ENCODE data around the gene PGC. TPM values are rescaled to one million over a fixed set of nuclear protein-coding genes. Genes with fewer than 3 reads are reported as not detected.
A peak's percentile ranks its signal among the peaks of the same experiment; 100 is the strongest.

Gene PGC
- total RNA-seq, 1 experiment from 2014 or later = not detected

DNA sequence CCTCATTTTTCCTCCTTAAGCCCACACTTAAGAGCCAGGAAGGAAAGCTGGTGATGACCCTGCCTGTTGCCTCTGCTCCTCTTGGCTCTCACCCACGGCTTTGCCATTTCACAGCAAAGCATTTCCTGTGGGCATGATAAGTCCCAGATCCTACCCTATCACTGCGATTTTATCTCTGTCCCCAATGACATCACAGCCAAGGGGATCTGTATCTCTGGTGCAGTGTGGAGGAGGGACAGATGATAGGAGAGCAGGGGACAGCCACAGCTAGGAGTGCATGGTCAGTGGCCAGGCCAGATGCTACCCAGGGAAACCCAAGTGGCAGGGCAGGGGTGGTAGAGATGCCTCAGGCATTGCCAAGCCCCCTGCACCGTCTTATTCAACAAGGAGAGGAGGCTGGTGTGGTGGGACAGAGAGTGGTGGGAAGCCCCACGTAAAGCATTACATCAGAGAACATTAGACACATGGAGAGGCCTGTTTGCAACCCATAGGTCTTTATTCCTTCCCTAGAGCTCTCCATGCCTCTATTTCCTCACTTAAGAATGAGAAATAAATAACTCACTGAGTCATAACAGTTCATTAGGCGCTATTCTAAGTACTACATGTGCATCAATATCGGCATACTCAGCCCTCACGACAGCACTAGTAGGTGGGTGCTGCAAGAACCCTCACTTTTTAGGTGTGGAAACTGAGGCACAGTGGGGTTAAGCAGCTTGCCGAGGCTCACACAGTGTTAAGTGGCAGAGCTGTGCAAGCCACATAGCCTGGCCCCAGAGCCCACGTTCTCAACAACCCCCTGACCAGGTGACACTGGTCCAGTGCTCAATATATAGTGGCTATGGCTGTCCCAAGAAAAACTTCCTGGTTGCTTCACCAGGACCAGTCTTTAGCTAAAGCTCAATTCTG is 16.4 kb downstream of the PGC start:
- DNase-seq (ENCODE audit: low read depth) = peak; percentile 84

DNA sequence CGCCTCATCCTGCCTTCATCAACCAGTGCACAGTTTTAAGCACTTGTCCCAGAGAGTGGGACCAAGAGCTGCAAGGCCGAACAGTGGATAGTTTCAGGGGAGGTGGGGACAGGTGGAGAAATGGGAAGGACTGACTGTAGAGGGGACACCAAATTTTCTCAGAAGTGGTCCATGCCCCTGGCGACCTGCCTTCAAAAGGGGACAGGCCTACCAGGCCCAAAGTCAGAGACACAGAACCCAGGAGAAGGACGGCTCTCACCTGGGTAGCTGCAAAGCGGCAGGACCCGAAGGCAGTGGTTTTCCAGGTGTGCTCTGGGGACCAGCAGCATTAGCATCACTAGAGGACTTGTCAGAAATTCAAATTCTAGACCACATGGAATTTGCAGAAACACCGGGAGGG is 17.6 kb downstream of the PGC start:
- DNase-seq (ENCODE audit: low read depth) = no peak

DNA sequence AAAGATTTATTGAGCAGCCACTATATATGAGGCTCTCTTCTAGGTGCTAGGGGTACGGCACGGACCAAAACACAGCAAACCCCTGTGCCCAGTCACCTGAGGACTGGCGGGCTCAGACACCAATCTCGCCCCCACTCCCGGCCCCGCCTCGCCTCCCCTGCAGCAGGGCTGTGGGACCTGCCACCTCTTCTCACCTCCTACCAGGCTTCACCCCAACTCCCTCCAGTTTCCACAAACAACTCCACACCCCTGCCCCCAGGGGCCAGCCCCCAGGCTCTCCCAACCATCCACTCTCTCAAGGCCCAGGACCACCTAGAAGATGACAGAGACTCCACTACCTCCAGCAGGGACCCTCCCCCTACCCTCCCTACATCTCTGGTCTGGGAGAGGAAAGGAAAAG is 18.2 kb downstream of the PGC start:
- DNase-seq (ENCODE audit: low read depth) = no peak

DNA sequence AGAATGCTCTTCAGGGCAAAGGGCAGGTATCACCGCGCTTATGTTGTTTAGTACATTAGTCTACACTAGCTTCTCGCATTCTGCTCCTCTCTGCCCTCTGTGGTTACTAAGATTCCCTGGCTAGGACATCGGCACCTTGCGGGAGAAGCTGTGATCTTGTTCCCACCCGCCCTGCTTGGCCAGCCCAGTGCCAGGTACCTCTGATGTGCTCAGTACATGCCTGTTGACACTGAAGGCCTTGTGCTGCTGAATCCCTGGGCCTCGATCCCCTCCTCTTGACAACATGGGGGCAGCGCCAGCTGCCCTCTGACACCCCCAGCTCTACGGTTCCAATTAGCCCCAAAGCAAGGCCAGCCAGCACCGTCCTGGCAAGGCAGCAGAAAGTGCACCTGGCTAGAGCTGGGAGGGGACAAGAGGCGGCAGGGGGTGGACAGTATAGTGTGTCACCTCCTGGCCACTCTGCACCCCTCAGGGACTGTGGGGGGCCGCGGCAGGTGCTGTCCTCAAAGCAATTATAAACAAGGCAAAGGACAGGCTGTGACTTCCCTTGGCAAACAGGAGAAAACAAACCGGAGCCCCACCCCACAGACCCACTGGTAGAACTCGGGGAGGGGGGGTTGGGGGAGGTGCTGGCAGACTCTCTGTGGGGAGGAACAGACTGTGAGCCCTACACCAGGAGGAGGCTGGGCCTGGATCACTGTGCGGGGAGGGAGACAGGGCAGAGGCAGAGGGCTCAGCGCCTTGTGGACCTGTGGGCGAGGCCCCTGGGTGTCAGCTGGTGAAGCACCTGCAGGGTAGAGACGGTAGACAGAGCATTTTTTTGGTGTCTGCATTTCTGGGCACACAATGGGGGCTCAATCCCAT is 18.9 kb downstream of the PGC start:
- no peak for DNase-seq (ENCODE audit: low read depth)

DNA sequence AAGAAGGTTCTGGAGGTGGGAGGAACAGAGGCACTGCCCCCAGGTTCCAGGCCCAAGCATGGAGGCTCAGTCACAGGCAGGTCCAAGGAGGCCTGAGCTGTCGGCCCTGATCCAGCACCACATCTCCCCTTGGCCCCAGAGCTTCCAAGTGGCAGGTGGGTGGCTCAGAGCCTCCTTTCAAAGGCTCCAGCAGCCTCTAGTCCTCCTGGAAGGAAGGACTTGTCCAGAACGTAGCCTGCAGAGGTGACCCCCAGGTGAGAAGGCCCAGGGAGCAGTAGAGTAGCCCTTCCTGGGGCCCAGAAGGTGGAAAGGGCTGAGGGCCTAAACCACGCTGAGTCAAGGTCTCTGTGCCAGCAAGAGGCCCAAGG is 19.5 kb downstream of the PGC start:
- DNase-seq (ENCODE audit: low read depth) = no peak

DNA sequence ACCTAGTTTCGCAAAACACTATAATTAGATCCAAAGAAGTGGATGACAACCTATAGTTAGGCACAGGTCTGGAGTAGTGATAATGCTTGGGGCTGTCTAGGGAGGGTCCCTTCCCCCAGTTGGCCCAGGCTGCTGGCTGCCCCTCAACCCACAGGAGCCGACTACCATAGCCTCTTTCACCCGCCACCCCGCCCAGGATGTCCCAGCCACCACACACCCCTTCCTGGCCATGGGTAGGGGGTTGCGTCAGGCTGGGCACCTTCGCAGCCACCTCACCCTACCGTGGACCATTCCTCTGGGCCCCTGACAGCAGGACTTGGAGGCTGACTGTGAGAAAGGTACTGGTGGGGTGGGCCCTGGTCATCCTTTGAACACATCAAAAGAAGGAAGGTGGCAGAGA is 20.3 kb downstream of the PGC start:
- no peak for DNase-seq (ENCODE audit: low read depth)

DNA sequence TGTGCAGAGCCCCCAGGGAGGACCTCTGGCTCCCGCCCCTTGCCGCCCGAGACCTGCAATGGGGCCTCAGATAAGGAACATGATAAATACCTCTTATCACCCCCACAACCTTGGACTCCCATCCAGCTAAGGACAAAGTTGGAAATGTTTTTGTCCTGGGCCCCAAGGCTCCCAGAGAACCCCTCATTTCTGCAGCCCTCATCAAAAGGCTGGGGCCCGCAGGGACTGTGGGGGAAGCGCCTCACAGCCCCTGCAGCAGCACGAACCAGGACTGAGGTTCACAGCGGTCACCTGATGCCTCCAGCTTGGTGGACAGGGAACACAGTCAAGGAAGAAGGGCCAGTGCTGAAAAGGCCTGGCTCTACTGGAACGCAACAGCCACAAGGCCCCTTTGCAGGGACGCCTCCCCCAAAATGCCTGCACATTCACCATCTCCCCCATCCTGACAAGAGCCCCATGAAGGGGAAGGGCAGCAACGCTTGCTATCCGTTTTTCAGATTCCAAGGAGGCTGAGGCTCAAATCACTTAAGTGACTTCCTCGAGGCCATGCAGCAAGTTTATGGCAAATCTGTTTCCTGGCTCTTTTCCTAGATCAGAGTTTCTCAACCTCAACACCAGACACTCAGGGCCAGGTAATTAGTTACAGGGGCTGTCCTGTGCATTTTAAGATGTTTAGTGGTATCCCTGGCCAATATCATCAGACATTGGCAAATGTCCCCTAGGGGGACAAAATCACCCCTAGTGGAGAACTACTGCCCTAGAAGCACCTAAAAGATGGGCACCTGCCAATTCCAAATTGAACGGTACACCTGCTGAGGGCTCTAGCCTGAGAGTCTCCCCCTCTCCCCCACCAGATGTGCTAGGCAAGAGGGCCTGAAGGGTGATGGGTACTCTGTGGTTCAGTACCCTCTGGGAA is 22.4 kb downstream of the PGC start:
- no peak for DNase-seq (ENCODE audit: low read depth)

DNA sequence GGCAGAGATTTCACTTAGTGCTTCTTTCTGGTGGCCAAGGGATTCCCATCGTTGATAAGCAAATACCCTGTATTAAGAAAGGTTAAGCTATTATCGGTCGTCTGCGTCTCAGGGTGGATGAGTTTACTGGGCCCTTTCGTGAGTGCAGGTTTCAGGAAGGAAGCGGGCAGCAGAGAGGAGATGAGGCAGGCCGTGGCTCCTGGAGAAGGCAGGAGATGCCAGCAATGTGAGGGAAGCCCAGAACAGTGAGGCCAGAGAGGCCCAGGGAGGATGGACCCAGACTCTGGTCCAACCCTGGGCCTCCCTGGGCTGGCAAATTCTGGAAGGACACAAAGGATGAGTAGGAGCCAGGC is 23.0 kb downstream of the PGC start:
- no peak for DNase-seq (ENCODE audit: low read depth)

DNA sequence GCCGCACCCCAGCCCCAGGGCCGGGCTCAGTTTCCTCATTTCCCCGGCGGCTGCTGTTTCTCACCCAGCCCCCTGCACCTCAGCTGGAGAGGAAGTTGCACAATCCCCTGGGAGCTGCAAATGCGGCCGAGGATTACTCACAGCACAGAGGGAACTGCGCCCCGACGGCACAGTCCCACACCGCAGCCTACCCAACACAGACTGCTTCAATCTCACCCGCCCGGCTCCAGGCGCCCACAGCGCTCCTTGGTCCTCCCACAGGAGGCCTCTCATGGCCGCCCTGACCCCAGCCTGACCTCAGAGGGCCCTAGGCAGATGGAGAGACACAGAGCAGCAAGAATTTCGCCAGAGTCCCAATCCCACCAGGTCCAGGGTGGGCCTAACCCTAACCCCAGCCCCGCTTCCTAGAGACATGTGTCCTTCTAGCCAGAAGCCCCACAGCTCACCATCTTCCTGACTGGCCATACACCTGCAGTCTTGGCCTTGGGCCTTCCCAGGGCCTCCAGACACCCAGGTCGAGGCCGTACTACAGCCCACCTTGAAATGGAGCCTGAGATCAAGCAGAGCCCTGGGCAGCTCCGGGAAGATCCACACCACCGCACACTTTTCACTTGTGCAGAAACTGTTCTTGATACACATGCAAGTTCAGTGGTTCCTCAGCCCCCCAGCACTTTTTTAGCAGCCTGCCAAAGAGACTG is 23.5 kb downstream of the PGC start:
- peak; percentile 89 for DNase-seq (ENCODE audit: low read depth)

DNA sequence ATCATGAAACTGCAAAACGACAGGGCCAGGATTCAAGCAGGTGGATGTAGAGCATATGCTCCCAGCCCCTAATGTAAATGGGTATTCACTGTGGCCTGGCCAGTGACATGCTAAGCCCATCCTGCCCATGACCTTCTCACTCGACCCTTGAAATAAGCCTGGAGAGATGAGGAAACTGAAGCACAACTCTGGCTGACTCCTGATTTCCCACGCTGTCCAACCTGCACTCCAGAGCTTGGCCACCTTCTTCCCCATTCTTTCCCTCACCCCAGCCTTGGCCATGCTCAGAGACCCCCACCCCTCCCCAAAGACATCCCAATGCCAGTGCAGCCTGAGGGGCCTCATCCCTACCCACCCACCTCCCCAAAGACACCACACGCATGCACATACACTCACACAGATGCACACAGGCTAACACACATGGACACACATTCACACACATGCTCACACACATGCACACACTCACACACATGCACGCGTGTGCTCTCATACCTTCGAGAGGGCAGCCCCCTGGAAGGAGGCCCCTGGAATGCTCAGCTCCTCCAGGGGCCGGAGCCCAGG is 24.1 kb downstream of the PGC start:
- DNase-seq (ENCODE audit: low read depth) = no peak

DNA sequence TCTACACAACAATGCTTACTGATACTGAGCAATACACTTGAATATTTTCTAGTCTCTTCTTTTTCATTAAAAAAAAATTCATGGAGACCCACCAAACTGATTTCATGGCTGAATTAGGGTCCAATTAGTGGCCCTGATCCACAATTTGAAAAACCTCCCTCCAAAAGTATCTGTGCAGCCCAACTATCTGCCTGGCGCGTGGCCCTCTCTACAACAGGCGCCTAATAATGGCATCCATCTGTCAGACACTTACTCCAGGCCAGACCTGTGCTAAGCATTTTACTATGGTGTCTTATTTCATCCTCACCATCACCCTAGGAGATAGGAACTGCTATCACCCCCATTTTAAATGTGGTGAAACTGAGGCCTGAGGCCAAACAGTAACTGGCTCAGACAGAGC is 25.8 kb downstream of the PGC start:
- no peak for DNase-seq (ENCODE audit: low read depth)

DNA sequence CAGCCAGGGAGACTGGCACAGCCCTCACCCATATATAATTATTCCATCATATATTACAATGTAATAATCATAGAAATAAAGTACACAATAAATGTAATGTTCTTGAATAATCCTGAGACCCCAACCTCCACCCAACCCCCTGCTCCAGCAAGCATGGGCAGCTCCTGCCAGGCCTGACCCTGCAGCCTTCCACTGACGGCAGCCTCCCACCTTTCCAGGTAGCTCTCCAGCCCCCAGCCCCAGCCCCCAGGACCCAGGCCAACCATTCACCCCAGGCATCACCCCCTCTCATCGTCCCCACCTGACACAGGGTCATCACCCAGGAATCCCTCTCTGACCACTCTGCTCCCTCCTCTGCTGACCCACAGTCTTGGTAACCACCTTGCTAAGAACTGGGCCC is 26.4 kb downstream of the PGC start:
- DNase-seq (ENCODE audit: low read depth) = no peak

DNA sequence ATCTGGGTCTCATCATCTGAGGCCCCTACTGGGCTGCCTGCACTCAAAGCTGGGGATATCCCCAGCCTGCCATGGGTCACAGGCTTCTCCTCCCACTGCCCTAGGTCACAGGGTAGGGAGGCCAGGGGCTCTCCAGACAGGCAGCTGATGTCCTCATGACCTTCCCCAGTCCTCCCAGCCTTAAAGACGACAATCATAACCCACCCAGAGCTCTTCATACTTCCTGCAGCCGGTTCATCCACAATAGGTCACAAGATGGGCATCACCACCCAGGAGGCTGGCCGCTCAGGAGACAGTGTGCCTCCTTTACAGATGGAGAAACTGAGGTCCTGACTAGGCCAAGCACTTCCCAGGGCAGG is 27.0 kb downstream of the PGC start:
- DNase-seq (ENCODE audit: low read depth) = no peak

DNA sequence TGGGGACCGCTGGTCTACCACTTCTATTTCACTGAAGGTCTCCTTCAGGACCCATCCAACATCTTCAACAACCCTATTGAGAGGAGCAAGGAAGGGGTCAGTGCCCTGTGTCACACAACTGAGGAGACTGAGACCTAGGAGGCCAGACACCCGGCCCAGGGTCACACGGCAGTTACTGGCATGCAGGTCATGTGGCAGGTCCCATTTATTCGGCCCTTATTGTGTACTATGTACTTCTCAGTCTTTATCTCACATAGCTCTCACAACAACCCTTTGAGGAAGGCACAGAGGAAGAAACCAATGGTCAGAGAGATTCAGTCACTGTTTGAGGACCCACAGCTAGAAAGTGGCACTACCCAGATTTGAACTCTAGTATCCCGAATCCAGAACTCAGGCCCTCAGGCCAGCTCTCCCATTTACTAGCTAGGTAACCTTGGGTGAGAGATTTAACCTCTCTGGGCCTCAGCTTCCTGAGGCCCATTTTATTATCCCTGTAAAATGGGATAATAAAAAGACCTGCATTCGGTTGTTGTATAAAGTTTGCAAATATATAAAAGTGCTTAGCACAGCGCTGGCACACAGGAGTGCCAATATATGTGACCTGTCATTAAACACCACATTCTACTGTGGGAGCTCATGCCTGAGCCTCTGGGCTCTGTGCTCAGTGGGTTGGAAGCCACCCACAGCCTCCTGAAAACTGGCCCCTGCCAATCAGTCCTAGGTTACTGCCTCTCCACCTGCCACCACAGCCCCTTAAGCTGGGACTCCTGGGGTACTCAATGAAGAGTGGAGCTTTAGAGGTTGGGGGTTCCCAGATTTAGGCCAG is 27.5 kb downstream of the PGC start:
- no peak for DNase-seq (ENCODE audit: low read depth)

DNA sequence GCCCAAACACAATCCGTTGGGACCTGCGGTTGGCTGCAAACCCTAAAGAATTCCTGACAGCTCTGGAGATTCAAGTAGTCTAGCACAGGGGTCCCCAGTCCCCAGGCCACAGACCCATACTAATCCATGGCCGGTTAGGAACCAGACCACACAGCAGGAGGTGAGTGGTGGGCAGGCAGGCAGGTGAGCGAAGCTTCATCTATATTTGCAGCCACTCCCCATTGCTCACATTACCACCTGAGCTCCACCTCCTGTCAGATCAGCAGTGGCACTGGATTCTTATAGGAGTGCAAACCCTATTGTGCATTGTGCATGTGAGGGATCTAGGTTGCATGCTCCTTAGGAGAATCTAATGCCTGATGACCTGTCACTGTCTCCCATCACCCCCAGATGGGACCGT is 28.4 kb downstream of the PGC start:
- DNase-seq (ENCODE audit: low read depth) = no peak

DNA sequence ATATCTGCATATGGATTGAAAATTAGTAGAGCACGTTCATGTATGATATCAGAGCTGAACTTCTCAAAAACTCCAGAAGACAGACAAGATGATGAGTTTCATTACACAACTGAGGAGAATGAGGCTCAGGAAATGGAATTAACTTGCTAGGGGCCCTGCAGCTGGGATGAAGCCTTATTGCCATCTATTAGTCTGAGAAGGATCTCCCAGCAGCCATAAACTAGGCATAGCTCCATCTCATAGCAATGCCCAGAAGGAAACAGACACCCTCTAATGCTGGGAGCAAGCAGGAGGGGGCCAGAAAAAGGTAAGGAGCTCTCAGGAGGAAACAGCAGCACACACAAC is 29.8 kb downstream of the PGC start:
- DNase-seq (ENCODE audit: low read depth) = no peak

DNA sequence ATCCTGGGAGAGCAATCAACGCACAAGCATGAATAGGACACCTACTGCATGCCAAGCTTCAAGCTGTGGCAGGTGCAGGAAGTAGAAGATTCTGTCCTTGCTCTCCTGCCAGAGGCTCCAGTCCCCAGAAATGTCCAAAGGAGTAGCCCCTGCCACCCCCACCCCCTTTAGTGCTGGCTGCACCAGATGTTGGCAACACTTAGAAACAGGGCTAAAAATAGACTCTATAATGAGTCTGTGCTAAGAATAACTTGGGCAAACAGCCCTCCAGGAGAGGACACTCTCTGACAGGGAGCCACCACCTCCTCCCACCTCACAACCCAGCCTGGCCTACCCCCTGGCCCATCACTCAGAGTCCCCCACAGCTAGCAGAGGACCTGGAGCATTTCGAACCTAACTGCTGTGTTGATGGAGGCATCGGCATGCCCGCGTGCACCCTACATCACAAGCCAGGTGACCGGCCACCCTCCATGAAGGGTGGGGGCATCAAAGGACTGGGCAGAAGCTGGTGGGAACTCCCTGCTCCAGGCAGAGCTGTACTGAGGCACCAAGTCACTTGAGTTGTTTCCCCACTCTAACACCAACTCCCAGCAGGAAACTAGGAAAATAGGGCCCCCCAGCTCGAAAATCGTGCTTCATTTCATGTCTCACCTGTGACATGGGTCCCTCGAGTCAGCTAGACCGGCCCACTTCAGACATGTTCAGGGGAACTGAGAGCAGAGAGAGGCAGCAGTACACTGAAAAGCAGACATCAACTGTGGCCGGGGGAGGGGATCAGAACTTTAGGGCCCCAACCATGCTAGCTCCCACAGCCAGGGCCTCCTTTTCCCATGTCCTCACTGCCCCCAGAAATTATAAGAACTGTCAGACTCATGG is 30.4 kb downstream of the PGC start:
- DNase-seq (ENCODE audit: low read depth) = no peak

DNA sequence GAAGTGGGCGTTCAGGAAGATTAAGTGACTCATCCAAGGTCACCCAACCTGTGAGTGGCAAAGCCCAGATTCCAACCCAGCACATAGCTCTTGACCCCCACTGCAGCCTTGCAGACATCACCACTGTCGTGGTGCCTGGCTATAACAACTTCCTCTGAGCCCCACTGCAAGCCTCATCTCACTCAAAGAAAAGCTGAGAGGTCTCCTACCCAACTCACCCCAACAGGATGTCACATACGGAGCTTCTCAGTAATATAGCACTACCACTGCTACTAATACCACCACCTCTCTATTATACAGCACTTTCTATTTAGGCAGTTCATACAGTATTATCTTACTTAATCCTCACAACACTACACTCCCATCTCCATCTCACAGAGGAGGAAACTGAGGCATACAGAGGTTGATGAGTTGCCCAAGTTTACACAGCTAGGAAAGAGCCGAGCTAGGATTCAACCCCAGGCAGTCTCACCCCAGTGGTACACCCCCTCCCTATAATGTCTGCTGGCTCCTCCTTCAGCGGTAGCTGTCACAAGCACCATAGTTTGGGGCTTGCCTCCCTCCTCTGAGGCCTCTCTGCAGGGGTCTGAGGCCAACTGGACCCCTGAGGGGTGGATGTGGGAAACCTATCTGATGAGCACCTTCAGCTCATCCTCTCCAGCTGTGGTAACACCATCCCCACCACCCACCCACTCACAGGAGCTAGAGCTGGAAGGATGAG is 31.2 kb downstream of the PGC start:
- DNase-seq (ENCODE audit: low read depth) = no peak

Measured in M059J (cell line).